SK-N-SH treated with all-trans-retinoic acid at 6 μM for 48 hours (cell line): ENCODE data around the gene STAMBP.

Source experiments
- ATAC-seq: fragments of 200-7000 bp; cut with Tn5 transposase; 3 replicates; pipeline ENCODE4 v1.9.1; 2020; ENCODE audit warnings: mild to moderate bottlenecking, moderate library complexity
- ARNTL ChIP-seq: fragments of 450-650 bp; formaldehyde crosslinking; IDR thresholded peaks from 2 replicates; pipeline ENCODE4 v1.5.0; 2020; ENCODE audit warnings: low read depth, mild to moderate bottlenecking, moderate library complexity, borderline replicate concordance
- BACH2 ChIP-seq: fragments of 250-450 bp; sonication (Bioruptor Pico); IDR thresholded peaks from 2 replicates; pipeline ENCODE4 v1.9.0; 2021; ENCODE audit warnings: mild to moderate bottlenecking, borderline replicate concordance
- CREB5 ChIP-seq: fragments of 250-450 bp; sonication (Bioruptor Pico); IDR thresholded peaks from 2 replicates; pipeline ENCODE4 v1.5.1; 2020; ENCODE audit warnings: low read depth, mild to moderate bottlenecking, moderate library complexity
- CSDC2 ChIP-seq: fragments of 250-450 bp; sonication (Bioruptor Pico); IDR thresholded peaks from 2 replicates; pipeline ENCODE4 v1.5.0; 2020; ENCODE audit warnings: mild to moderate bottlenecking, moderate library complexity
- CSRNP3 ChIP-seq: fragments of 250-450 bp; sonication (Bioruptor Pico); IDR thresholded peaks from 2 replicates; pipeline ENCODE4 v1.5.1; 2021; ENCODE audit warnings: mild to moderate bottlenecking, moderate library complexity
- ESRRG ChIP-seq: fragments of 250-450 bp; sonication (Bioruptor Pico); IDR thresholded peaks from 2 replicates; pipeline ENCODE4 v1.6.1; 2021; ENCODE audit warnings: mild to moderate bottlenecking
- GLIS3 ChIP-seq: fragments of 250-450 bp; sonication (Bioruptor Pico); IDR thresholded peaks from 2 replicates; pipeline ENCODE4 v1.5.0; 2020; ENCODE audit warnings: mild to moderate bottlenecking, moderate library complexity
- PATZ1 ChIP-seq: fragments of 250-450 bp; sonication (Bioruptor Pico); IDR thresholded peaks from 2 replicates; pipeline ENCODE4 v1.8.0; 2020; ENCODE audit warnings: mild to moderate bottlenecking, moderate library complexity, borderline replicate concordance
- POU6F1 ChIP-seq: fragments of 250-450 bp; sonication (Bioruptor Pico); IDR thresholded peaks from 2 replicates; pipeline ENCODE4 v1.8.0; 2021; ENCODE audit warnings: low read depth, mild to moderate bottlenecking, moderate library complexity, borderline replicate concordance
- PPARA ChIP-seq: fragments of 250-450 bp; sonication (Bioruptor Pico); IDR thresholded peaks from 2 replicates; pipeline ENCODE4 v1.5.0; 2020; ENCODE audit warnings: mild to moderate bottlenecking, borderline replicate concordance
- RARB ChIP-seq: fragments of 250-450 bp; sonication (Bioruptor Pico); IDR thresholded peaks from 2 replicates; pipeline ENCODE4 v1.8.0; 2021; ENCODE audit warnings: mild to moderate bottlenecking, moderate library complexity
- SNAI2 ChIP-seq: fragments of 250-450 bp; sonication (Bioruptor Pico); IDR thresholded peaks from 2 replicates; pipeline ENCODE4 v1.5.0; 2020; ENCODE audit warnings: mild to moderate bottlenecking, moderate library complexity
- TCF4 ChIP-seq: fragments of 250-450 bp; sonication (Bioruptor Pico); IDR thresholded peaks from 2 replicates; pipeline ENCODE4 v1.8.0; 2021; ENCODE audit warnings: mild to moderate bottlenecking, moderate library complexity, borderline replicate concordance
- TOX ChIP-seq: fragments of 250-450 bp; sonication (Bioruptor Pico); IDR thresholded peaks from 2 replicates; pipeline ENCODE4 v1.8.0; 2021; ENCODE audit warnings: mild to moderate bottlenecking, moderate library complexity, borderline replicate concordance
- ZC3H10 ChIP-seq: fragments of 250-450 bp; sonication (Bioruptor Pico); IDR thresholded peaks from 2 replicates; pipeline ENCODE4 v1.5.1; 2021; ENCODE audit warnings: mild to moderate bottlenecking, moderate library complexity
- ZFP3 ChIP-seq: fragments of 250-450 bp; sonication (Bioruptor Pico); IDR thresholded peaks from 2 replicates; pipeline ENCODE4 v1.5.0; 2020; ENCODE audit warnings: mild to moderate bottlenecking, moderate library complexity
- ZFP30 ChIP-seq: fragments of 450-650 bp; formaldehyde crosslinking; IDR thresholded peaks from 2 replicates; pipeline ENCODE4 v1.5.0; 2022; ENCODE audit warnings: mild to moderate bottlenecking, moderate library complexity
- ZNF565 ChIP-seq: fragments of 450-650 bp; formaldehyde crosslinking; conservative IDR thresholded peaks from 2 replicates; pipeline ENCODE4 v1.5.0; 2020; ENCODE audit warnings: low read depth, mild to moderate bottlenecking, moderate library complexity
- ZNF70 ChIP-seq: fragments of 450-650 bp; formaldehyde crosslinking; IDR thresholded peaks from 2 replicates; pipeline ENCODE4 v1.5.0; 2020; ENCODE audit warnings: mild to moderate bottlenecking, moderate library complexity
- ZNF8 ChIP-seq: fragments of 450-650 bp; formaldehyde crosslinking; IDR thresholded peaks from 2 replicates; pipeline ENCODE4 v1.5.0; 2020; ENCODE audit warnings: mild to moderate bottlenecking, moderate library complexity

STAMBP gene

DNA sequence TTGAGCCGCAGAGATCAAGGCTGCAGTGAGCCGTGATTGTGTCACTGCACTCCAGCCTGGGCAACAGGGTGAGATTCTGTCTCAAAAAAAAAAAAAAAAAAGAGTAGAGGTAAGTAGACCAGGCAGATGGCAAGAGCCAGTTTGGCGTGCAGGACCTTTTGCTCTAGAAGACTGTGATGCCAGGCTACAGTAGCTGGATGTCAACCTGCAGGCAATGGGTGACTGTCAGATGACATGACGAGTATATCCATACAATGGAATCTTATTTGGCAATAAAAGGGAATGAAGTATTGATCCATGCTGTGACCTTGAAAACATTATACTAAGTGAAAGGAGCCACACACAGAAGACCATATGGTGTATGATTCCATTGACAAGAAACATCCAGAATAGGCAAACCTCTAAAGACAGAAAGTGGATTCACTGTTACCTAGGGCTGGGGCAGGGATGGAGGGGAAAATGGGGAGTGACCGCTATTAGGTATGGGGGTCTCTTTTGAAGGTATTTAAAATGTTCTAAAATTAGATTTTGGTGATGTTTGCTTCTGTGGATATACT lies 86.8 kb downstream of the STAMBP start:
- TF ChIP-seq PPARA (CRISPR knock-in tag): no peak
- TF ChIP-seq ESRRG (CRISPR knock-in tag): no peak
- no peak for TF ChIP-seq ZC3H10 (CRISPR knock-in tag)
- no peak for ATAC-seq

GRCh38 chr2:73916666-73917065 lies 87.9 kb downstream of the STAMBP start:
- ATAC-seq: no peak
- TF ChIP-seq CSRNP3 (no peak), SNAI2 (CRISPR knock-in tag) (no peak), TOX (CRISPR knock-in tag) (no peak), ARNTL (CRISPR knock-in tag) (no peak), ZNF8 (no peak), RARB (CRISPR knock-in tag) (no peak), POU6F1 (CRISPR knock-in tag) (no peak), CSDC2 (CRISPR knock-in tag) (no peak), BACH2 (no peak), ZNF70 (CRISPR knock-in tag) (no peak), PPARA (CRISPR knock-in tag) (no peak), ESRRG (CRISPR knock-in tag) (no peak), ZNF565 (no peak), ZFP3 (CRISPR knock-in tag) (no peak), PATZ1 (CRISPR knock-in tag) (no peak)
- TF ChIP-seq, all 23 proteins: peak for 0

GRCh38 chr2:73917296-73917695 lies 88.5 kb downstream of the STAMBP start:
- TF ChIP-seq GLIS3 (no peak), ARNTL (CRISPR knock-in tag) (no peak), RARB (CRISPR knock-in tag) (no peak), ZC3H10 (CRISPR knock-in tag) (no peak), BACH2 (no peak), ZNF8 (no peak), ZNF565 (no peak), ZFP30 (CRISPR knock-in tag) (no peak), CREB5 (CRISPR knock-in tag) (no peak), ESRRG (CRISPR knock-in tag) (no peak), PPARA (CRISPR knock-in tag) (no peak), TCF4 (CRISPR knock-in tag) (no peak)
- TF ChIP-seq, all 23 proteins: peak for 0
- ATAC-seq: no peak

GRCh38 chr2:73917696-73918207 lies 89.0 kb downstream of the STAMBP start:
- ATAC-seq: no peak
- TF ChIP-seq SNAI2 (CRISPR knock-in tag): no peak
- no peak for TF ChIP-seq ZNF8
- no peak for TF ChIP-seq CSDC2 (CRISPR knock-in tag)
- TF ChIP-seq ZFP30 (CRISPR knock-in tag): no peak
- TF ChIP-seq CREB5 (CRISPR knock-in tag): no peak
- no peak for TF ChIP-seq RARB (CRISPR knock-in tag)
- TF ChIP-seq, all 23 proteins: peak for 0
